D721Med (cell line): ENCODE data around the gene MIGA1.
"Not testable (repeated sequence)": the region's sequence is repeated elsewhere in the genome, so short reads cannot be mapped to it uniquely, and the experiment has no call there.

Experiments
- DNase-seq: peaks from one replicate; pipeline ENCODE4 v3.0.0; 2011; ENCODE audit warnings: low spot score; ENCODE audit not compliant: insufficient read length
- FAIRE-seq: peaks from 2 replicates; lab custom pipeline; 2011; peaks lifted over from hg19 to GRCh38; lab: Jason Lieb, UNC
- CTCF ChIP-seq: IDR thresholded peaks from 2 replicates; pipeline ENCODE4 v1.5.1; 2012; ENCODE audit warnings: mild to moderate bottlenecking, control low read depth; ENCODE audit not compliant: insufficient read depth; ENCODE audit errors: missing control alignments

Gene MIGA1

GRCh38 chr1:77802026-77802425 is 22.6 kb downstream of the MIGA1 start:
- DNase-seq: no peak
- FAIRE-seq: no peak
- no peak for TF ChIP-seq CTCF

- no peak for TF ChIP-seq CTCF
- DNase-seq (no peak), FAIRE-seq (no peak)
Observed at GRCh38 chr1:77803371-77803770, 23.9 kb downstream of the MIGA1 start.

GRCh38 chr1:77809787-77810462 is 30.5 kb downstream of the MIGA1 start:
- DNase-seq, FAIRE-seq: not testable (repeated sequence)

- FAIRE-seq, DNase-seq: not testable (repeated sequence)
Observed at GRCh38 chr1:77811589-77811988, 32.1 kb downstream of the MIGA1 start.

- no peak for FAIRE-seq
- DNase-seq: no peak
- no peak for TF ChIP-seq CTCF
Observed at GRCh38 chr1:77817368-77818209, 38.1 kb downstream of the MIGA1 start.

GRCh38 chr1:77820121-77820520 is 40.7 kb downstream of the MIGA1 start:
- DNase-seq: no peak
- no peak for TF ChIP-seq CTCF
- no peak for FAIRE-seq

- no peak for FAIRE-seq
- no peak for TF ChIP-seq CTCF
- DNase-seq: no peak
Observed at GRCh38 chr1:77824079-77824478, 44.6 kb downstream of the MIGA1 start.

- no peak for TF ChIP-seq CTCF
Observed at GRCh38 chr1:77824694-77825093, 45.2 kb downstream of the MIGA1 start.

More at GRCh38 chr1:77824694-77825093, 45.2 kb downstream of the MIGA1 start:
- FAIRE-seq (no peak), DNase-seq (no peak)
